PC-3 (cell line): ENCODE data around the gene RXFP3. TPM values are rescaled to one million over a fixed set of nuclear protein-coding genes. Genes with fewer than 3 reads are reported as not detected.

Experiments used
- ATAC-seq: fragments of 200-7000 bp; cut with Tn5 transposase; 2 replicates; pipeline ENCODE4 v1.9.1; 2020; ENCODE audit warnings: mild to moderate bottlenecking, moderate library complexity
- Bru-seq: library from RNA; stranded (reverse); fragments of 400-500 nt; gene quantifications from one replicate; lab custom pipeline; 2021; lab: Mats Ljungman, UMichigan
- BruChase-seq, 2 experiments: library from RNA; stranded (reverse); fragments of 400-500 nt; gene quantifications; one replicate each; lab custom pipeline; 2021; lab: Mats Ljungman, UMichigan
- BruUV-seq: library from RNA; stranded (reverse); fragments of 400-500 nt; replicated peaks from 2 replicates; lab custom pipeline; 2021; lab: Mats Ljungman, UMichigan
- CTCF ChIA-PET: fragments of 300-600 bp; sonication (Branson Sonifier 250); formaldehyde crosslinking; loops from one replicate; lab custom pipeline; 2022; ENCODE audit warnings: antibody characterized with exemption; lab: Charles Lee
- POLR2A ChIA-PET: fragments of 300-600 bp; sonication (Branson Sonifier 250); formaldehyde crosslinking; loops from one replicate; lab custom pipeline; 2022; ENCODE audit warnings: antibody characterized with exemption; ENCODE audit not compliant: unreplicated experiment; lab: Charles Lee
- DNase-seq: peaks from one replicate; pipeline ENCODE4 v3.0.0-alpha.2; 2015
- H2AFZ ChIP-seq: fragments of 300-600 bp; sonication (generic); 2 replicates; pipeline ENCODE4 v1.6.0; 2016; ENCODE audit warnings: antibody characterized with exemption, low read length
- H3F3A ChIP-seq: fragments of 300-600 bp; sonication (generic); one replicate; pipeline ENCODE4 v1.6.0; 2017; ENCODE audit warnings: antibody characterized with exemption, low read length, control low read depth, mild to moderate bottlenecking; ENCODE audit not compliant: unreplicated experiment
- H3K27ac ChIP-seq: fragments of 300-600 bp; sonication (generic); 2 replicates; pipeline ENCODE4 v1.5.1; 2016; ENCODE audit warnings: mild to moderate bottlenecking, low read length
- H3K27me3 ChIP-seq: fragments of 300-600 bp; sonication (generic); 2 replicates; pipeline ENCODE4 v1.6.1; 2016; ENCODE audit warnings: low read length, mixed read lengths
- H3K36me3 ChIP-seq: fragments of 300-600 bp; sonication (generic); 2 replicates; pipeline ENCODE4 v1.6.1; 2016; ENCODE audit warnings: low read depth, mixed run types, low read length, mixed read lengths
- H3K4me1 ChIP-seq: fragments of 300-600 bp; sonication (generic); 2 replicates; pipeline ENCODE4 v1.5.1; 2016; ENCODE audit warnings: low read length; ENCODE audit not compliant: insufficient read depth
- H3K4me2 ChIP-seq: fragments of 300-600 bp; sonication (generic); 2 replicates; pipeline ENCODE4 v1.6.0; 2016; ENCODE audit warnings: low read length
- H3K4me3 ChIP-seq: fragments of 300-600 bp; sonication (generic); 2 replicates; pipeline ENCODE4 v1.5.1; 2016; ENCODE audit warnings: mild to moderate bottlenecking, low read length, mixed read lengths
- H3K79me2 ChIP-seq: fragments of 300-600 bp; sonication (generic); 2 replicates; pipeline ENCODE4 v1.6.1; 2017; ENCODE audit warnings: low read length, mixed read lengths
- H3K9ac ChIP-seq: fragments of 300-600 bp; sonication (generic); 2 replicates; pipeline ENCODE4 v1.6.0; 2016; ENCODE audit warnings: mild to moderate bottlenecking, low read length
- H3K9me2 ChIP-seq: fragments of 300-600 bp; sonication (generic); replicated peaks from 2 replicates; pipeline ENCODE4 v1.6.1; 2016; ENCODE audit warnings: mixed run types, low read length, mixed read lengths
- H3K9me3 ChIP-seq: fragments of 300-600 bp; sonication (generic); 2 replicates; pipeline ENCODE4 v1.6.1; 2016; ENCODE audit warnings: low read length, mixed read lengths
- H4K20me1 ChIP-seq: fragments of 300-600 bp; sonication (generic); 2 replicates; pipeline ENCODE4 v1.6.1; 2016; ENCODE audit warnings: low read length, mixed read lengths
- CTCF ChIP-seq: fragments of 300-600 bp; sonication (generic); conservative IDR thresholded peaks from 2 replicates; pipeline ENCODE4 v1.5.1; 2017; ENCODE audit warnings: antibody characterized with exemption, low read depth, mild to moderate bottlenecking, low read length
- EZH2 ChIP-seq: fragments of 300-600 bp; sonication (generic); IDR thresholded peaks from one replicate; pipeline ENCODE4 v1.6.1; 2017; ENCODE audit warnings: antibody characterized with exemption, mild to moderate bottlenecking, low read length; ENCODE audit not compliant: unreplicated experiment
- EZH2phosphoT487 ChIP-seq: fragments of 300-600 bp; sonication (generic); IDR thresholded peaks from 2 replicates; pipeline ENCODE4 v1.6.1; 2018; ENCODE audit warnings: mild to moderate bottlenecking, antibody characterized with exemption, low read length, borderline replicate concordance
- intact Hi-C: fragments of 100-400 bp; cut with micrococcal nuclease; formaldehyde crosslinking; loops from 2 replicates; pipeline ENCODE4 v1.9.0; 2023
- long read RNA-seq: library from polyadenylated mRNA; unstranded; transcript quantifications from one replicate; pipeline ENCODE4 v2.0.0, GENCODE V29; 2021; ENCODE audit not compliant: unreplicated experiment
- total RNA-seq: library from RNA; depleted of rRNA; stranded (reverse); fragments of >200 nt; gene quantifications from 2 replicates; pipeline ENCODE4 v1.2.3, GENCODE V29; 2014; rRNA removed

Gene RXFP3
- total RNA-seq (not detected in 2 replicates), Bru-seq, nascent RNA (percentile 18 among the genes with signal in this experiment), BruChase-seq, experiment 1, labeled RNA remaining after a 6-hour chase (not detected), BruChase-seq, experiment 2, labeled RNA remaining after a 2-hour chase (not detected)
- long read RNA-seq = 0 reads

- no peak for DNase-seq
- H3K4me3 ChIP-seq = no peak within 1 kb of the TSS
- intact Hi-C loops = no loop called here
- no peak within 1 kb of the TSS for H2AFZ ChIP-seq
- no peaks in the 10 kb centered on the region for H3K9me2 ChIP-seq
- POLR2A ChIA-PET = interaction anchor here (0.6 kb wide), 1 partner anchor 497 kb away, joined by 4 read pairs; no protein-coding TSS in a partner anchor
- no peaks in the 10 kb centered on the region for H3K9me3 ChIP-seq
- H4K20me1 ChIP-seq = no peaks in the 10 kb centered on the region
- no peak within 1 kb of the TSS for H3K27ac ChIP-seq
- BruUV-seq = no TSS peak
- CTCF ChIA-PET = interaction anchor here (0.7 kb wide), 1 partner anchor 304 kb away, joined by 4 read pairs; no protein-coding TSS in a partner anchor
- no peaks in the 10 kb centered on the region for H3F3A ChIP-seq
- H3K79me2 ChIP-seq = no peaks in the 10 kb centered on the region
- no peaks in the 10 kb centered on the region for H3K27me3 ChIP-seq
- no peak for ATAC-seq
- no peak within 1 kb of the TSS for H3K9ac ChIP-seq
- peak within 1 kb of the TSS; percentile 44 for H3K4me2 ChIP-seq
- no peaks in the 10 kb centered on the region for H3K36me3 ChIP-seq
- H3K4me1 ChIP-seq = peaks cover 14% of the 10 kb centered on the region
- TF ChIP-seq EZH2phosphoT487 (no peak), CTCF (no peak)
Measured at GRCh38 chr5:33936381-33937016, at the start of gene RXFP3. Gene RXFP3 (plus strand): TSS chr5:33936386. CDS start chr5:33936741, 355 bp downstream.

GRCh38 chr5:33887268-33887667, 48.9 kb upstream of the RXFP3 start:
- Histone ChIP-seq H3K36me3 (no peaks in the 10 kb centered on the region), H3F3A (no peaks in the 10 kb centered on the region), H3K79me2 (no peaks in the 10 kb centered on the region), H3K4me1 (no peaks in the 10 kb centered on the region), H3K9me3 (no peaks in the 10 kb centered on the region), H3K9me2 (no peaks in the 10 kb centered on the region), H3K4me3 (no peak overlapping the region), H2AFZ (no peak overlapping the region), H4K20me1 (no peaks in the 10 kb centered on the region), H3K27ac (no peak overlapping the region), H3K9ac (no peak overlapping the region), H3K27me3 (no peaks in the 10 kb centered on the region), H3K4me2 (no peak overlapping the region)
- no TSS peak for BruUV-seq
- POLR2A ChIA-PET = no interaction called here
- intact Hi-C loops = no loop called here
- CTCF ChIA-PET = no interaction called here
- TF ChIP-seq EZH2phosphoT487 (no peak), EZH2 (no peak), CTCF (no peak)
- no peak for ATAC-seq
- DNase-seq = no peak

- no peak overlapping the region for H3K4me2 ChIP-seq
- peaks cover 12% of the 10 kb centered on the region for H3K4me1 ChIP-seq
- POLR2A ChIA-PET = no interaction called here
- CTCF ChIA-PET = no interaction called here
- H3K79me2 ChIP-seq = no peaks in the 10 kb centered on the region
- H2AFZ ChIP-seq = no peak overlapping the region
- no peaks in the 10 kb centered on the region for H3K27me3 ChIP-seq
- no peaks in the 10 kb centered on the region for H3K9me3 ChIP-seq
- ATAC-seq (no peak), DNase-seq (no peak)
- no peaks in the 10 kb centered on the region for H3K9me2 ChIP-seq
- no peak overlapping the region for H3K9ac ChIP-seq
- no peaks in the 10 kb centered on the region for H4K20me1 ChIP-seq
- no peak overlapping the region for H3K4me3 ChIP-seq
- TF ChIP-seq EZH2phosphoT487 (no peak), EZH2 (no peak), CTCF (no peak)
- H3K27ac ChIP-seq = no peak overlapping the region
- no TSS peak for BruUV-seq
- no peaks in the 10 kb centered on the region for H3F3A ChIP-seq
- no peaks in the 10 kb centered on the region for H3K36me3 ChIP-seq
- intact Hi-C loops = no loop called here
Measured at GRCh38 chr5:33888587-33888986, 47.6 kb upstream of the RXFP3 start.
